GM21447 (cell line): ENCODE data around the gene RAMP1.
"Not testable (repeated sequence)": the region's sequence is repeated elsewhere in the genome, so short reads cannot be mapped to it uniquely, and the experiment has no call there.

Source experiments
- ATAC-seq: cut with Tn5 transposase; IDR thresholded peaks from one replicate; pipeline ENCODE4 v1.9.1; 2021; ENCODE audit not compliant: unreplicated experiment

RAMP1 gene

GRCh38 chr2:237943395-237944094 lies 84.1 kb downstream of the RAMP1 start:
- no peak for ATAC-seq

DNA sequence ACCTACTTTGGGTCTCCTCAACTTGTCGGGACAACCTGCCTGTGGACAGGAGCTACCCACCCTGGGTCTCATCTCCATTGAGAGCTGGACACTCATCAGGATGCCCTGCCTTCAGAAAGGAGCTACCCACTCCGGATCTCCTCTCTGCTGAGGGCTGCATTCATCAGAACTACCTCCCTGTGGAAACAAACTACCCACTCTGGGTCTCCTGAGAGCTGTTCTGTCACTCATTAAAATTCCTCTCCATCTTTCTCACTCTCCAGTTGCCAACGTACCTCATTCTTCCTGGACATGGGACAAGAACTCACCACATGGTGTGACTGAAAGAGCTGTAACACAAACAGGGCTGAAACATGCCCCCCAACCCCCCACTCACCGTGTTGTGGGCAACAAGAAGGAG lies 84.9 kb downstream of the RAMP1 start:
- no peak for ATAC-seq

DNA sequence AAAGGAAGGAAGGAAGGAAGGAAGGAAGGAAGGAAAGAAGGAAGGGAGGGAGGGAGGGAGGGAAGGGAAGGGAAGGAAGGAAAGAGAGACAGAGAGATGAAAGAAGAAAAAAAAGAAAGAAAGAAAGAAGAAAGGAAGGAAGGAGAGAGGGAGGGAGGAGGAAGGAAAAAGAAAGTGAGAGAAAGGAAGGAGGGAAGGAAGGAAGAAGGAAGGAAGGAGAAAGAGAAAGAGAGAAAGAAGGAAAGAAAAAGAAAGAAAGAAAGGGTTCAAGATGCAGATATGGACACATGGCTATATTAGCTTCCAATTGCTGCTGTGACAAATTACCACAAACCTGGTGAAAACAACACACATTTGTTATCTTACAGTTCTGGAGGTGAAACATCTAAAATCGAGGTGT lies 87.0 kb downstream of the RAMP1 start:
- ATAC-seq, result no peak

GRCh38 chr2:237951354-237951753 lies 91.9 kb downstream of the RAMP1 start:
- not testable (repeated sequence) for ATAC-seq

- ATAC-seq, result no peak
Measured at GRCh38 chr2:237951878-237952277, 92.5 kb downstream of the RAMP1 start.

DNA sequence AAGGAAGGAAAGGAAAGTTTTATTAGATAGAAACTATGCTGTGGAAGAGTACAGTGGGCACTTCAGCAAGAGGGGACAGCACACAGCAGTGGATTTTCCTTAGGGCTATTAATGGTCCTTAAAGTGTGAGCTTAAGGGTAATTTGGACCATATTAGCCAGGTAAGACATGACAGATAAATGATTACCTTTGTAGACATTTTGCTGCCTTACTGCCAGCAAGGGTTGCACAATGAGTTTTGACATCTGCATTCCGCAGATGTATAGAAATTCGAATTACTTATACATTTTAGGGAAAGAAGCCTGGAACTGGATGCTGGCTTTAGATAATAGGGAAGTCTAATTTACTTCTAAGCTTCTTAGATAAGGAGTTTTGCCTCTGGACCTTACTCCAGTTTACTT lies 93.4 kb downstream of the RAMP1 start:
- ATAC-seq, result no peak

DNA sequence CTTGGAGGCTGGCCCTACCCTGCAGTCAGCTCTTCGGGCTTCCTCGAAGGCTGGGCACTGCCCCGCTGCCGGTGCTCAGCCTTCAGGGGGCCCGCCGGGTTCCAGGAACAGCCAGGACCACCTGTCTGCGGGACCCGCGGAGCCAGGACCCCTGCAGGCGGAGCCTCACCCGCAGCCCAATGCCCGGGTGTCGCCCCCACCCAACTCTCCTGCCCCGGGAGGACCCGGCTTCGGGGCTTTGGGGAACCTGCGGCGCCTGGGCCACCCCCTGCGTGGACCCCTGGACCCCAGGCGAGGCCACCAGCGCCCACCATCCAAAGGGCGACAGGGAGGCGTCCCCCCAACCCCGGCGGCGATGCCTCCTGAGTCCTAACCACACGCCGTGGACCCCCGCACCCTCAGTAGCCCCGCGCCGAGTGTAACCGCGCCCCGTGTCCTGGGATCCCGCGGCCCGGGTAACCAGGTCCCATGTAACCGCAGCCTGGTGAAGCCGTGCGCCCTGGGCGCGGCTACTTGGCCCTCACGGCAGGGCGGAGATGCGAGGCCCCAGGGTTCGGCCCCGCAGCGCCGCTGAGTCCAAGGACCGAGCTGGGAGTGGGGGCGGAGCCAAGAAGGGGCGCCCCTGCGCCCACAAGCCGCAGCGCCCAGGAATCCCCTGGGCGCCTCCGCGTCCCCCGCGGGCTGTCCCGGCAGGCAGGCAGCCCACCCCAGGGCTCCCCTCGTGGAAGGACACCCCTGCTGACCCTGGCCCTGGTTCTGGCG lies 96.4 kb downstream of the RAMP1 start:
- no peak for ATAC-seq

GRCh38 chr2:237956402-237956736 lies 96.9 kb downstream of the RAMP1 start:
- ATAC-seq, result no peak

DNA sequence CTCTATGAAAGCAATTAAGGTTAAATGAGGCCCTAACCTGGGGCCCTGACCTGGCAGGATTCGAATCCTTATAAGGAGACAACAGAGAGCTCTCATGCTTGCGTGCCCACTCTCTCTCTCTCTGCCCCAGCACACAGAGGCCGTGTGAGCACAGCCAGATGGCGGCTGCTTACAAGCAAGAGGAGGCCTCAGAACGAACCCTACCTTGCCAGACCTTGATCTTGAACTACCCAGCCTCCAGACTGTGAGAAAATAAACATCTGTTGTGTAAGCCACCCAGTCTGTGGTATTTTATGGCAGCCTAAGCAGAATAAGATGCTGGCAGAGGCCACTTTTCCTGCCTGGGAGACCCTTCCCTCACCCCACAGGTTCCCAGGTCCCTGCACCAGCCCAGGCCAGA lies 102.2 kb downstream of the RAMP1 start:
- no peak for ATAC-seq
